Liver (tissue), 3 donors: ENCODE measurements around the gene MTHFD1L.

Experiments used
- CTCF ChIP-seq: fragments of 150-350 bp; IDR thresholded peaks from 2 replicates; pipeline ENCODE4 v1.5.1; 2017; ENCODE audit warnings: improper control_type of control experiment, low read depth, low read length; ENCODE audit not compliant: missing input control
- EGR1 ChIP-seq, 2 donors: IDR thresholded peaks; 2 replicates each; pipeline ENCODE4 v1.6.1; 2016 to 2018; ENCODE audit warnings: antibody characterized with exemption in 2 of 2, low read depth in 2 of 2
- GABPA ChIP-seq, 2 donors: IDR thresholded peaks in 1 of 2; conservative IDR thresholded peaks in 1 of 2; 2 replicates each; pipeline ENCODE4 v1.6.1; 2016; ENCODE audit warnings: antibody characterized with exemption in 2 of 2, mild to moderate bottlenecking in 1 of 2, moderate library complexity in 1 of 2
- JUND ChIP-seq, 2 donors: IDR thresholded peaks; 2 replicates each; pipeline ENCODE4 v1.6.1; 2016; ENCODE audit warnings: antibody characterized with exemption in 2 of 2
- REST ChIP-seq: IDR thresholded peaks from 2 replicates; pipeline ENCODE4 v1.6.1; 2016; ENCODE audit warnings: antibody characterized with exemption, mild to moderate bottlenecking
- TAF1 ChIP-seq: conservative IDR thresholded peaks from 2 replicates; pipeline ENCODE4 v1.6.1; 2016; ENCODE audit warnings: antibody characterized with exemption, mild to moderate bottlenecking
- donor health status: healthy.
- donor health status: healthy.

GRCh38 chr6:151073701-151074100 lies 208.2 kb downstream of the MTHFD1L start:
- TF ChIP-seq TAF1 (no peak), EGR1 (IDR thresholded peaks at IDR 0.05; ENCODE audit: low read depth in 2 of 2) (no peak), CTCF (no peak), JUND (IDR thresholded peaks at IDR 0.05) (no peak), REST (no peak), GABPA (IDR thresholded peaks at IDR 0.05 in 1 of 2, conservative IDR thresholded peaks at IDR 0.05 in 1 of 2) (no peak)
